Measurements from ENCODE around the gene DARS2.

The DARS2 gene

GRCh38 chr1:173867753-173868265, 43.3 kb downstream of the DARS2 start, which contains the start of gene GAS5:
TSS of gene GAS5 (minus strand) at chr1:173867989.
- DNase-seq (ENCODE audit: low read depth), result peak; percentile 99
- H3K4me3 ChIP-seq (ENCODE audit: low read length), result peak within 1 kb of the TSS; percentile 96
- TF ChIP-seq, protein P1, sequence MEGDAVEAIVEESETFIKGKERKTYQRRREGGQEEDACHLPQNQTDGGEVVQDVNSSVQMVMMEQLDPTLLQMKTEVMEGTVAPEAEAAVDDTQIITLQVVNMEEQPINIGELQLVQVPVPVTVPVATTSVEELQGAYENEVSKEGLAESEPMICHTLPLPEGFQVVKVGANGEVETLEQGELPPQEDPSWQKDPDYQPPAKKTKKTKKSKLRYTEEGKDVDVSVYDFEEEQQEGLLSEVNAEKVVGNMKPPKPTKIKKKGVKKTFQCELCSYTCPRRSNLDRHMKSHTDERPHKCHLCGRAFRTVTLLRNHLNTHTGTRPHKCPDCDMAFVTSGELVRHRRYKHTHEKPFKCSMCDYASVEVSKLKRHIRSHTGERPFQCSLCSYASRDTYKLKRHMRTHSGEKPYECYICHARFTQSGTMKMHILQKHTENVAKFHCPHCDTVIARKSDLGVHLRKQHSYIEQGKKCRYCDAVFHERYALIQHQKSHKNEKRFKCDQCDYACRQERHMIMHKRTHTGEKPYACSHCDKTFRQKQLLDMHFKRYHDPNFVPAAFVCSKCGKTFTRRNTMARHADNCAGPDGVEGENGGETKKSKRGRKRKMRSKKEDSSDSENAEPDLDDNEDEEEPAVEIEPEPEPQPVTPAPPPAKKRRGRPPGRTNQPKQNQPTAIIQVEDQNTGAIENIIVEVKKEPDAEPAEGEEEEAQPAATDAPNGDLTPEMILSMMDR (conservative IDR thresholded peaks at IDR 0.05; ENCODE audit: low read length), result no peak

GRCh38 chr1:173868266-173869020, 44.0 kb downstream of the DARS2 start, which contains the start of gene ZBTB37:
TSS of gene ZBTB37 (plus strand) at chr1:173868380. CDS start at chr1:173870226, 1,846 bp downstream.
- H3K4me3 ChIP-seq (ENCODE audit: low read length), result peak within 1 kb of the TSS; percentile 96
- TF ChIP-seq, protein P1 (conservative IDR thresholded peaks at IDR 0.05; ENCODE audit: low read length), result no peak
- DNase-seq (ENCODE audit: low read depth), result no peak

- H3K4me3 ChIP-seq (ENCODE audit: low read length), result peak overlapping the region; percentile 96
- TF ChIP-seq, protein P1 (conservative IDR thresholded peaks at IDR 0.05; ENCODE audit: low read length), result no peak
- no peak for DNase-seq (ENCODE audit: low read depth)
These were observed 44.5 kb downstream of the DARS2 start for GRCh38 chr1:173869021-173869359.

DNA sequence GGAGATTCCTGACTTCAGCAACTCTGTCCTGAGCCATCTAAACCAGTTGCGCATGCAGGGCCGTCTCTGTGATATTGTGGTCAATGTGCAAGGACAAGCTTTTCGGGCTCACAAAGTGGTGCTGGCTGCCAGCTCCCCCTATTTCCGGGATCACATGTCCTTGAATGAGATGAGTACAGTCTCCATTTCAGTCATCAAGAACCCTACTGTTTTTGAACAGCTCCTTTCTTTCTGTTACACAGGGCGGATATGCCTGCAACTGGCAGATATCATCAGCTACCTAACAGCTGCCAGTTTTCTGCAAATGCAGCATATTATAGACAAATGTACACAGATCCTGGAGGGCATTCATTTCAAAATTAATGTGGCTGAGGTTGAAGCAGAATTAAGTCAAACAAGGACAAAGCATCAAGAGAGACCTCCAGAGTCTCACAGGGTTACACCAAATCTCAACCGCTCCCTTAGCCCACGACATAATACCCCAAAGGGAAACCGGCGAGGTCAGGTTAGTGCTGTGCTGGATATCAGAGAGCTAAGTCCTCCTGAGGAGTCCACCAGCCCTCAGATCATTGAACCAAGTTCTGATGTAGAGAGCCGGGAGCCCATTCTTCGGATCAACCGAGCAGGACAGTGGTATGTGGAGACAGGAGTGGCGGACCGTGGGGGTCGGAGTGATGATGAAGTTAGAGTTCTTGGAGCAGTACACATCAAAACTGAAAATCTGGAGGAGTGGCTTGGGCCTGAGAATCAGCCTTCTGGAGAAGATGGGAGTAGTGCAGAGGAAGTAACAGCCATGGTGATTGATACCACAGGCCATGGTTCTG, 46.0 kb downstream of the DARS2 start:
- H3K4me3 ChIP-seq (ENCODE audit: low read length), result no peak overlapping the region
- TF ChIP-seq, protein P1 (conservative IDR thresholded peaks at IDR 0.05; ENCODE audit: low read length), result no peak
- no peak for DNase-seq (ENCODE audit: low read depth)

- TF ChIP-seq, protein P1 (conservative IDR thresholded peaks at IDR 0.05; ENCODE audit: low read length), result no peak
- H3K4me3 ChIP-seq (ENCODE audit: low read length), result no peak overlapping the region
These were observed 46.6 kb downstream of the DARS2 start for GRCh38 chr1:173871091-173871490.

DNA sequence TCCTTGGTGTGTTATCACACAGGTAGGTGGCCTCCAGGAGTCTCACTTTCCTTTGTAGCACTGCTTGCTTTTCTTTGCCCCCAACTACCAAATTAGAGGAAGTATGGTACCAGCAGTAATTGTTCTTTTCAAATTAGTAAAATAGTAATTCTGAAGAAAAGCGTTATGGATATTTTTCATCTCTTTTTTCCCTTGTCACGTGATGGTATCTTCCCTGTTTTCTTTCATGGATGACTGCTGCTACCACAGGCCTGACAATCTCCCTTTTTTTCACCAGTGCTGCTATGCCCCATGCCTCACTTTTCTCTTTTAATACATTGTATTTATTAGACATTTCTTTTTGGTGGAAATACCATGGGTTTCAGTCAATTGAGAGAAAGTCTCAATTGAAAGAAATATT, 47.0 kb downstream of the DARS2 start:
- TF ChIP-seq, protein P1 (conservative IDR thresholded peaks at IDR 0.05; ENCODE audit: low read length), result no peak
- H3K4me3 ChIP-seq (ENCODE audit: low read length), result no peak overlapping the region
- no peak for DNase-seq (ENCODE audit: low read depth)

More at GRCh38 chr1:173871091-173871490, 46.6 kb downstream of the DARS2 start:
- no peak for DNase-seq (ENCODE audit: low read depth)
